Ramos (cell line): ENCODE measurements around the gene ATP5F1E.

Source experiments
- in situ Hi-C: fragments of 300-500 bp; cut with MboI; formaldehyde crosslinking; loops from one replicate; pipeline ENCODE4 v1.14.3; 2022; ENCODE audit warnings: low sequenced_read_pairs; ENCODE audit not compliant: unreplicated experiment

The ATP5F1E gene

DNA sequence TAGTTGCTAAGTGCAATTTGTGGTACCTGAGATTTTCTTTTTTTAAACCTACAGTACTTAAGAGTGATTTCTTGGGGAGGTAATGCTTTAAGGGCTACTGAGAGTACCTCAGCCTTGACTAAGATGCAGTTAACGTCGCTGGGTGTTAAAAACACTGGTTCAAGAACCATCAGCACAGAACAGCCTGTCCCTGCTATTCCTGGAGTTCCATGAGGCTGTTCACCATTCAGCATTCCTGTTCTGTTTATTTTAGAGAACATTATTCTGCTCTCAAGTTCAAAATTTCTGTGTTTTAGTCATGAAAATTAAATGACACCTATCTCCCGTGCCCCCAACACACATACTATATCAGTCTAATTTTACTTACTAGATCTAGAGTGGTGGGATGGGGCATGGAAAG, 12.2 kb upstream of the ATP5F1E start:
- in situ Hi-C loops: loop anchor here (10.0 kb wide), 1 partner anchor 159 kb away; no protein-coding TSS in a partner anchor

DNA sequence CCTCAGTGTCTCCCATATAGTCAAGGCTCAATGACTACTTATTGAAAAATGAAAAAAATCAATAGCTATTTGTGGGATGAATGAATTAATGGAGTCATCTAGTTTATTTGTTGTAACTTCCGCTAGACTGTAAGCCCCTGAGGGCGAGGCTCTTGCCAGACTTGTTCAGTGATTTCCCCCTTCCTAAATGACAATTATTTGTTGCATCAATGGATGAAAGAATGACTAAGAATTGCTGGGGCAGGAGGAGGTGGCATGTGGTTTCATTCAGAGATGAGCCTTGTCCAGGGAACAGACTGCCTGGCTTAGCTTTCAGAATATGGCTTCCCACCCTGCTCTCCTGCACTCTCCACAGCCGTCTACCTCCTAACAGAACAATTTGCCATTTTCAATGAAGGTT, 11.6 kb upstream of the ATP5F1E start:
- in situ Hi-C loops: loop anchor here (10.0 kb wide), 1 partner anchor 159 kb away; no protein-coding TSS in a partner anchor

DNA sequence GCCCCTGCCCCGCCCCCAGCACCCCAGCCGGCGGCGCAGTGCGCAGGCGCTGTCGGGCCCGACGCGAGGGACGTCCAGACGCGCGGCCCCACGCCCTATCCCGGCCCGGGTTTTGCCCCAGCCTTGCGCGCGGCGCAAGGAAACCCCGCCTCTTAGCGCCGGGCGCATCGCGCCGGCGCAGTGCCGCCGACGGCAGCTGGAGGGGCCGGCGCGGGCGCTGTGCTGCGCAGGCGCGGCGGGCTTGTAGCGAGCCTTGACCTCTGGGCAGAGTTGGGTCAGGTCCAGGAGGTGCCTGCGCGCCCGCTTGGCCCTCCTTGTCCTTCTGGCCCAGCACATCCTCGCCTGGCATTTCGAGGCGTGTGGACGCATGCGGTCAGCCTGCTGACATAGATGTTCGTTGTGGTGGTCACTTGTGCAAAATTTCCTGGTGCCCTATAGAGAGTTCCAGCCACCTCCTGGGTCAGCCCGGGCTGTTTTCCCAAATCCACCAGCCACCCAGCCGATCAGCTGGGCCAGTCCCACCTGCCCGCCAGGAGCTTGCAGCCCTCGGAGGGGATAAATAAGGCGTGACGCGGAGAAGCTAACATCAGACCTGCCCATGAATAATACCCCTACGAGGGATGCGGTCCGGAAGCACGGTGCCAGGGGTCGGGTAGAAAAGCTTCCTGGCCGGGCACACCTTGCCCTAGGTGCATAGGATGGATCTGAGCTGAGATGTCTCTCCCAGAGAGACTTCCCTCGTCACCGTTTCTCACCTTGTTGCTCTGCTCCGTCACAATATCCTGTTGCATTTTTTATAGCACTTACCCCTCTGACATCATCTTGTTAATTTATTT, 10.9 kb upstream of the ATP5F1E start:
- in situ Hi-C loops: loop anchor here (10.0 kb wide), 1 partner anchor 158 kb away; no protein-coding TSS in a partner anchor

DNA sequence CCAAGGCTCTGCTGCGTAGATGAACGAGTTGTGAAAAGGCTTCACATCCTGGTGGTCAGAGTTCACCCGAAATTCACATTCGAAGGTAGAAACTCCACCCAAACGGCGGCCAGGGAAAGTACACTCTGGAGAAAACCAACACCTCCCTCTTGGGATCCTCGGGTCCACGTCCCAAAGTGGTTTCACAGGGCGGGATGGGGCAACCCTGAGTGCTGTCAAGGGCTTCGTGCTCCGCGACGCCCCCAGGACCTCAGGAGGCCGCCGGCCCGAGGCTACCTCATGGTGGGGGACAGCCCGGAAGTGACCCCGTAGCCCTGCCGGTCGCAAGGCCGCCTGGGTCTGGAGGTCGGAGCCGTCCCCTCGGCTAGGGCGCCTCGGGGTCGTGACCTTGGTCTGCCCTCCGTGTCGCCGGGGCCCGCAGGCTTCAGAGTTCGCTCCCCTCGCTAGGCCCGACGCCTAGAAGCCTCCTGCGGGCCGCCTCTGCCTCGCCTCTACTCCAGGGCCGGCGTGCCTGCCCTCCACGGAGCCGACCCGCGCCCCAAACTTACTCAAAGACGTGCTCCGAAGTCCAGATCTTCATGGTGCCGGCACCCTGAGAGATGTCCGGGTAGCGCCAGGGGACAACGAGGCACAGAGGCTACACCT, 10.1 kb upstream of the ATP5F1E start, which contains the start of gene PRELID3B:
Gene PRELID3B (minus strand): TSS at position 636 of the 645 bp plus-strand sequence. CDS start 56 bp downstream, at position 580.
- in situ Hi-C loops: loop anchor here (10.0 kb wide), 1 partner anchor 157 kb away; no protein-coding TSS in a partner anchor

GRCh38 chr20:59041487-59041886, 9.4 kb upstream of the ATP5F1E start:
- in situ Hi-C loops: loop anchor here (10.0 kb wide), 1 partner anchor 157 kb away; no protein-coding TSS in a partner anchor

DNA sequence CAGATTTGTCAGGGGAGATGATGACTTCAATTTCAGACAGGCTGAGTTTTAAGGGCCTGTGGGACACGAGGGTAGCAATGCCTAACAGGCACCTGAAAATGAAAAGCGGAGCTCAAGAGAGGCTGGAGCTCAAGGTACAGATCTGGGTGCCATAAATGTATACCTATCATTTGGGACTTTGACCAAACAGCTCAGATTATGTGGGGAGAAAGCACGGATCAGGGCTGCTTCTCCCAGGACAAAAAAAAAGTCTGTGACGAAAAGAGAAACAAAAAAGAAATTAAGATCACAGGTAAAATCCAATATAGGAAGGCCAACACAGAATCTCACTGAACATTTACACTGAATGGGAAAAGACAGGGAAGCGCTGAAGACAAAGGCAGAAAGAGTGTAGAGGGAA, 8.5 kb upstream of the ATP5F1E start:
- in situ Hi-C loops: loop anchor here (10.0 kb wide), 1 partner anchor 156 kb away; no protein-coding TSS in a partner anchor

- in situ Hi-C loops: no loop called here
Observed at GRCh38 chr20:59039233-59039632, 7.1 kb upstream of the ATP5F1E start.

- in situ Hi-C loops: no loop called here
Observed at GRCh38 chr20:59037386-59037785, 5.3 kb upstream of the ATP5F1E start.

GRCh38 chr20:59035381-59035780, 3.2 kb upstream of the ATP5F1E start:
- in situ Hi-C loops: no loop called here

GRCh38 chr20:59033616-59034165, 1.6 kb upstream of the ATP5F1E start:
- in situ Hi-C loops: no loop called here

DNA sequence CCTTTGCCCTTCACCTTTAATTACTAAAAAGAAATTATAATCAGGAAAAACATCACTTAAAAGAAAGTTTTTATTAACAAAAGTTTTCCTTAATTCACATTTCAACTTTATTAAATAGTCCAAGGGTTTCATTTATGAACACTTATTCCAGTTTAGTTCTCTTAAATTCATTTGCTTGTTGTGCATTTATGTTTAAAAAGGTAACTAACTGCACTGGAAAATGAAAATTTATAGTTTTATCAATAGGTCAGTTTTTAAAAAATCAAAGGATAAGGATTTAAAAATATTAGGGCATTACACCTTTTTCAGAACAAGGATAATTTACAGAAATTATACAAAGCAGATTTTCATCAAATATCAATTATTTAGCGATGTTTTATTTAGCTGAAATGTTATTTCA, 958 bp upstream of the ATP5F1E start:
- in situ Hi-C loops: no loop called here

- in situ Hi-C loops: no loop called here
Observed at GRCh38 chr20:59032713-59033059, 551 bp upstream of the ATP5F1E start.

- in situ Hi-C loops: no loop called here
Observed at GRCh38 chr20:59031564-59032022, 542 bp downstream of the ATP5F1E start.

- in situ Hi-C loops: no loop called here
Observed at GRCh38 chr20:59030911-59031563, 1.1 kb downstream of the ATP5F1E start.

DNA sequence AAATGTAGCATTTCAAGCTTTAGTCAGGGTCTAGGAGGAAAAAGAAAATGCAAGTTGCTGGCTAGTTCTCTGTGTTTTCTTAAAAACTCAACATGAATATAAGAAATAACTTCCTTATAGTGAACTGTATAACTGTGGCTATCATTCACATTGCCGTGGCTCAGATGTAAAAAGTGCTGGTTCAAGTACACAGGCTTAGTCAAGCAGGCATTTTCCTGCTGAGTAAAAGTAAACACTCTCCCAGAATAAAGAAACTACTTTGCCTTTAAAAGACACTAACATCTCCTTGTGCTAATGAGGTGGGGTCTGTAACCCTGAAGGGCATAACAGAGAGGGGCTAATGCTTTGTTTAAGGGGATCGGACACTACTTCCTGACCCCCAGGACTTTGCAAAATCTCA, 3.3 kb downstream of the ATP5F1E start:
- in situ Hi-C loops: no loop called here

- in situ Hi-C loops: no loop called here
Observed at GRCh38 chr20:59027741-59028320, 4.3 kb downstream of the ATP5F1E start.

DNA sequence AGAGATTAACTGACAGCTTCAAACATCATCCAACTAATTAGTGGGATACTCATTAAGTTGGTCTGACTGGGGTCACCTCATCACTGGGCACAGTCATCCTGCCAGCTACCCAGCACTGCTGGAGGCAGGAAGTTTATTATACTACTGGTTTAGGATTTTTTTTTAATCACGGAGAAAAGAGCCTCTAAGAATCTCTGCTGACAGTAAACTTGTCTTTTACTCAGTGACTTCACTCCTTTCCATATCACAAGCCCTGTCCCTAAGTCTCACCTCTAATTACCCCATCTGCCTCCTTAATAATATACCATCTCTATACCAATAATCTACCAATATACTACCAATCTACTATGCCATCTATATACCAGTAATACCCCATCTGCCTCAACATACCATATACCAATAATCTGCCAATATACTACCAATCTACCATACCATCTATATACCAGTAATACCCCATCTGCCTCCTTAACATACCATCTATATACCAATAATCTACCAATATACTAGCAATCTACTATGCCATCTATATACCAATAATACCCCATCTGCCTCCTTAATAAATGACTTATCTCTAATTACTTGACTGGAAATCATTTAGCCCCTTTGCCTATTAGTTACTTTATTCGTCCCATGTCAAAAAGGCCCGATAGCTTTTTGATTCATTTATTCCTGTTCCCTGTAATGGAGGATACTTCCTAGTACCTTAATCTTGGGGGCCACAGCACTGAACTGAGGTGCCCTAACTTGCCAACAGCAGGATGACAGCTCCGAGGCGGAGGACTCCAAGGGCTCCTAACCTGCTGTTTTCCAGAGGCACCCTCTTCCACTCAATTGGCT, 5.0 kb downstream of the ATP5F1E start:
- in situ Hi-C loops: no loop called here

- in situ Hi-C loops: no loop called here
Observed at GRCh38 chr20:59025511-59025910, 6.6 kb downstream of the ATP5F1E start.

DNA sequence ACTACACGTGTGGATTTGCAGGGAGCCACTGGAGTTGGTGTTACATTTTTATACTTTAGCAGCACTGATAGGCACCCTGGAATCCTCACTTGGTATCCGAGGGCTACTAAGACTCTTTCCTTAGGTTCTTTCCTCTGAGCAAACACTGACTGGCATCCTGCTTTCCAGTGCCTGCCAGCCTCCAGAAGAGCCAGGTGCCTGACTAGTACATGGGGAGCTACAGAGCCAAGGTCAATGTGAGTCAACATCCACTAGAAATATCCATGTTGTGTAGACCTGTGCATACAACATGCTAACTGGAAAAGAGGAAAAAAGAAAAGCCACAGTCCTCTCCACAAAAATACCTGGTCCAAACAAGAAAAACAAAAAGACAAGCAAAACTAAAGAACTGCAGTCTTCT, 7.0 kb downstream of the ATP5F1E start:
- in situ Hi-C loops: no loop called here
